GM18498 (cell line): ENCODE results near the gene HOXB5.

ENCODE experiments used
- ATAC-seq: cut with Tn5 transposase; IDR thresholded peaks from one replicate; pipeline ENCODE4 v1.9.1; 2021; ENCODE audit warnings: mild to moderate bottlenecking, moderate library complexity; ENCODE audit not compliant: unreplicated experiment

HOXB5 gene

DNA sequence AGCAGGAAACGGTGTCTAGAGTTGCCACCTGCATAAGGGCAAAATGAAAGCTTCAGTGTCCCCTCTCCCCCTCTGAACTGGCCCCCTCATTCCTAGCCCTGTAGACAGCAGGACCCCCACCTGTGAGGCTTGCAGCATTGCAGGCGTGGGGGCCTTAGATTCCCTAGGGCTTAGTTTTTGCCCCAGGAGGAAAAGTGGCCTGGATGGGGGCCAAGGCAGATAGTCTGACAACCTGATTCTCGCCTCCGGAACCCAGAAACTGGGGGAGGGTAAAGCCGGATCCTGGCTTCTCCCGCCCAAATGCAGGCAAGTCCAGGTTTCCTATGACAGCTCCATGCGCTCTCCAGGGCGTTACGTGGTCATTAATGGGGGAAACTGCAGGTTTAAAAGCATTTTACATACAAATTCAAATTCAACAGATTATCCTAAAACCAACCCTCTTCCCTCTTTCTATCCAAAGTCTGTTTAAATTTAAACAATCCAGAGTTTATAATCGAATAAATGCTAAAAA, 11.9 kb upstream of the HOXB5 start:
- ATAC-seq = no peak

GRCh38 chr17:48604770-48605329, 11.3 kb upstream of the HOXB5 start, which contains the start of gene HOXB6:
HOXB6 (minus strand) TSS chr17:48604986; CDS start chr17:48598150, 6,836 bp downstream.
- ATAC-seq = no peak

GRCh38 chr17:48603959-48604769, 10.6 kb upstream of the HOXB5 start:
- ATAC-seq = no peak

GRCh38 chr17:48601539-48602425, 8.2 kb upstream of the HOXB5 start:
- no peak for ATAC-seq

DNA sequence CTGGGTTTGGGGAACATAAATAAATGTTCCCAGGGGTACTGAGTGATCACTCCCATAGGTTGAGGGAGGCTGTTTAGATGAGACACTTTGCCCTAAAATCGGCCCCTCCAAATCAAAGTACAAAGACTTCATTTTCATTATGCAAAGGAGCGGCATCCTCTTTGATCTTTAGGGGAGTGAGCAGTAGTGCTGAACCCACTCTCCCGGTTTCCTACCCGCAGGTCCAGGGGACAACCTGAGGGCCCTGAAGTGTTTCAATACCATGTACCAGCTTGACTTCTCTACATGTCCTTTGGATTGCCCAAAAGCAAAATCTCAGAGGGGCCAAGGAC, 7.6 kb upstream of the HOXB5 start:
- ATAC-seq = no peak

DNA sequence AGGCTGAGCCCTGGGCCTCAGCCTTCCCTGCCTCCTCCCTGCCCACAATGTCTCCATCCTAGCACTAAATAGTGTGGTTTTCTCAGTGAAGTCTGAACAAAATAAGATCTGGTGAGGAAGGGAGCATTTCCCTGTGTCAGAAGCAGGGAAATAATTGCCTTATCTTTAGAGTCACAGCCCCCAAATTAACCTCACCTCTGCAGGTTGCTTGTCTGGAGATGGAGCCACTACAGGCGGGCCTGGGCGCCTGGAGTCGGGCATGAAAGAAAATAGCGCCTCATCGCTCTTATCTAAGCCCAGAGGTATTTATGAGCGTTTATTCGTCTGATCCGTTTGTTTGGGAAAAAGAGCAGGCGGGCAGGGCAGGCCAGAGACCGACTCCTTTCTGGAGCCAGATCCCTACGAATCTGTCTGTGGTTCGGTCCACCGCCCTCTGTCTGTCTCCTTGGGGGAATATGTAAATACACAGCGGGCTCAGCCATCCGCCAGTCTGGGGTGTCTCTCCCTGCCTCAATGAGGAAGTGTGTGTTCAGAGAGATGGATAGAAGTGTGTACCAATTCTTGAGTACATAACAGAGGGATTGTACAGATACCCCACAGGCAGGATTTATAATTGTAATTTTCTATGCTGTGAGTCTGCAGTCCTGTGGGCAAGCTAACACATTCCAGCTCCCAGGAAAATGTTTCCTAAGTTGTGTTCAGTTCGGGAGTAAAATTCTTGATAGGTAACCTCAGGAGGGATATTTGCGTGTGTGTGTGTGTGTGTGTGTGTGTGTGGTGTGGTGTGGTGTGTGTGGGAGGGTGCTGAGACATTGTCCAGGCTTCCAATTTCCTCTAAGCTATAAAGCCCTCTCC, 6.9 kb upstream of the HOXB5 start:
- ATAC-seq = no peak

GRCh38 chr17:48599354-48599753, 5.8 kb upstream of the HOXB5 start:
- no peak for ATAC-seq

GRCh38 chr17:48598736-48599135, 5.2 kb upstream of the HOXB5 start:
- ATAC-seq = no peak

DNA sequence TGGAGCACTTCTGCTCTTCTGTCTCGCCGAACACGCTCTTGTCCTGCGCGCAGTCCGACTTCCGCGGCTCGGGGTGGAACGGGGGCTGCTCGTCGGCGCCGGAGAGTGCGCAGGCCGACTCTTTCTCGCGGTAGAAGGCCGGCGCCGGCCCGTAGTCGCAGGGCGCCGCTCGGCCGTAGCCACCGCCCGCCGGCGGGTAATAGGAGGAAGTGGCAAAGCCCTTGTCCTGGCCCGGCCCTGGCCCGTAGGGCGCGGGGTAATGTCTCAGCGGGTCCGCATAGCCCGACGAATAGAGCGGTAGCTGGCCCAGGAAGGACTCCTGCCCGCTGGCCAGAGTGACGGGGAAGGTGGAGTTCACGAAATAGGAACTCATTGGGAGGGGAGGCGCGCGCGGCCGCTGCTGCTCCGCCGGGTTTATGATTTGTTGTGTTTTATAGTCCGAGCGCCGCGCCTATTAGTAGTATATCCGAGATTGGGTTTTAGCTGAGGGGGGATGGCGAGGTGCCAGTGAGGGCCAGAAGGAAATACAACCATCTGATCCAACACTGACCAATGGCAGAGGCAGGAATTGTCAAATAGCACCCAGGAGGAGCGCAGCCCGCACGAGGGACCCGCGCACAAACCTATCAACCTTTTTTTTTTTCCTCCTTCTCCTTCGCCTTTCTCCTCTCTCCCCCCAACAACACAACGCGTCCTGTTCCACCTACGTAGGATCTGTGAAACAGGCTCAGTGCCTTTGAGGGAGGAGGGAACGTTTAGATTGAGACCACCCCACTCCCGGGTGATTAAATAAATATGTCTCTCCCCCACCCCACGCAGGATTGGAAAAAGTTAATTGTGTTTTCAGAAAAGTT, 4.4 kb upstream of the HOXB5 start:
- ATAC-seq = no peak

GRCh38 chr17:48597528-48597777, 3.9 kb upstream of the HOXB5 start:
- no peak for ATAC-seq

- no peak for ATAC-seq
Observed at GRCh38 chr17:48596735-48597527, 3.4 kb upstream of the HOXB5 start.

- ATAC-seq = no peak
Observed at GRCh38 chr17:48596000-48596734, 2.6 kb upstream of the HOXB5 start.

GRCh38 chr17:48595278-48595999, 1.9 kb upstream of the HOXB5 start:
- ATAC-seq = no peak

DNA sequence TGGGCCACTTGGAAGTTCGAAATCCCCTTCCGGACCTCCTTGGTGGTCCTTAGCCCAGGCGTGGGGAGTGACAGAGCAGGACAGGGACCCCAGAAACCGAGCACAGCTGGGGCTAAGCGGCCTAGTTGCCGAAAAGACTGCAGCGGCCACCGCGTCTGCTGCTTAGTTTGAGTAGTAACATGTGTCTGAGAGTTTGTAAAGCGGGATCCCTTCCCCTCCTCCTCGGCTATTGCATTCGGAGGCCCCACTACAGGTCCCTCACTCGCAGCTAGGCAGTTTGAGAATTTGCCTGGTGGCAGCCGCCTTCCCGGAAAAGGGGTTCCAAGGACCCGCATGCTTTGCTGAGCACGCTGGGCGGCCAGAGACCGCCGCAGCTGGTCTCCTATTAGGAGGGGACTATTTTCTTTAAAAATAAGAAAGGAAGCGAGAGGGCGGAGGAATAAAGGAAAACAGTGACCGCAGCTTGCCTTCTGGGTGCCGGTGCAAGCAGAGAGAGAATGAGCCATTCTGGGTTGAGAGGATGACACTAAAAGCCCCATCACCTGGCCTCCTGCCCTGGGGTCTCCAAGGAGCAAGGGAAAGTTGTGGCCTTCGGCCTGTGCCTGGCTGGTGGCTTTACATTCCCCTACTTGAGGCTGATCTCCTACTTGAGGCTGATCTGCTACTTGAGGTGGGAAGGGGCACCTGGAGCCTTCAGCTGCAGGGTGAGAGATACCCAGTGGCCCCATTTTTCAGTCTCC, 1.1 kb upstream of the HOXB5 start:
- no peak for ATAC-seq

GRCh38 chr17:48593840-48594537, 410 bp upstream of the HOXB5 start:
- no peak for ATAC-seq

- ATAC-seq = no peak
Observed at GRCh38 chr17:48592577-48592976, 1.0 kb downstream of the HOXB5 start.
